ENCODE measurements around the gene HEPHL1. TPM values are rescaled to one million over a fixed set of nuclear protein-coding genes. Genes with fewer than 3 reads are reported as not detected.

The HEPHL1 gene
- total and polyA plus RNA-seq, 2 donors (not counting 1 experiment from before 2014, with no cell fraction given), result not detected

Small RNA genes lying within 50 kb of the gene (small RNA-seq; reads per million reads assigned to genes)
- gene AP002795.1 (ENCODE audit: insufficient read length, low read depth, low replicate concordance), result not detected

Other genes starting within 250 kb of the HEPHL1 start
- 78.1 and 82.7 TPM in 2 replicates for gene MED17, start 237.1 kb upstream of the HEPHL1 start, total RNA-seq
- gene MED17, start 237.1 kb upstream of the HEPHL1 start, polyA plus RNA-seq, result 26.1 and 38.5 TPM in 2 replicates
- gene VSTM5, start 170.7 kb upstream of the HEPHL1 start, total RNA-seq, result not detected in 2 replicates
- gene VSTM5, start 170.7 kb upstream of the HEPHL1 start, polyA plus RNA-seq, result not detected in 2 replicates
- gene PANX1, start 107.5 kb downstream of the HEPHL1 start, total RNA-seq, result 10.3 and 10.7 TPM in 2 replicates
- gene PANX1, start 107.5 kb downstream of the HEPHL1 start, polyA plus RNA-seq, result 4.2 and 7.6 TPM in 2 replicates

All from B cell (primary cell).